ENCODE measurements around the gene PCDHGB6.

GRCh38 chr5:141431286-141431685 is 23.5 kb downstream of the PCDHGB6 start:
- TF ChIP-seq, protein P1, sequence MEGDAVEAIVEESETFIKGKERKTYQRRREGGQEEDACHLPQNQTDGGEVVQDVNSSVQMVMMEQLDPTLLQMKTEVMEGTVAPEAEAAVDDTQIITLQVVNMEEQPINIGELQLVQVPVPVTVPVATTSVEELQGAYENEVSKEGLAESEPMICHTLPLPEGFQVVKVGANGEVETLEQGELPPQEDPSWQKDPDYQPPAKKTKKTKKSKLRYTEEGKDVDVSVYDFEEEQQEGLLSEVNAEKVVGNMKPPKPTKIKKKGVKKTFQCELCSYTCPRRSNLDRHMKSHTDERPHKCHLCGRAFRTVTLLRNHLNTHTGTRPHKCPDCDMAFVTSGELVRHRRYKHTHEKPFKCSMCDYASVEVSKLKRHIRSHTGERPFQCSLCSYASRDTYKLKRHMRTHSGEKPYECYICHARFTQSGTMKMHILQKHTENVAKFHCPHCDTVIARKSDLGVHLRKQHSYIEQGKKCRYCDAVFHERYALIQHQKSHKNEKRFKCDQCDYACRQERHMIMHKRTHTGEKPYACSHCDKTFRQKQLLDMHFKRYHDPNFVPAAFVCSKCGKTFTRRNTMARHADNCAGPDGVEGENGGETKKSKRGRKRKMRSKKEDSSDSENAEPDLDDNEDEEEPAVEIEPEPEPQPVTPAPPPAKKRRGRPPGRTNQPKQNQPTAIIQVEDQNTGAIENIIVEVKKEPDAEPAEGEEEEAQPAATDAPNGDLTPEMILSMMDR (IDR thresholded peaks at IDR 0.05; ENCODE audit: poor library complexity) = no peak
- TF ChIP-seq EZH2 (IDR thresholded peaks at IDR 0.05; ENCODE audit: borderline replicate concordance) = no peak
